ENCODE measurements around the gene ZNF234. TPM values are rescaled to one million over a fixed set of nuclear protein-coding genes. Genes with fewer than 3 reads are reported as not detected.
"Not testable (repeated sequence)": the region's sequence is repeated elsewhere in the genome, so short reads cannot be mapped to it uniquely, and the experiment has no call there.

The ZNF234 gene
- total RNA-seq, 1 donor from 2014 or later, result 11.3 TPM

GRCh38 chr19:44113784-44114390, 27.5 kb upstream of the ZNF234 start:
- Histone ChIP-seq H3K9me3 (peaks cover 8% of the 10 kb centered on the region), H3K4me1 (peaks cover 10% of the 10 kb centered on the region), H3K27ac (peak overlapping the region; percentile 22), H3K27me3 (no peaks in the 10 kb centered on the region), H3K36me3 (peaks cover 0 to 35% of the 10 kb centered on the region in 2 donors), H3K4me3 (peak overlapping the region; percentile 65 to 71)
- DNase-seq (ENCODE audit: extremely low spot score in 2 of 2), result no peak
- intact Hi-C loops (cut with DNase I), result loop anchor here (2.0 kb wide), 1 partner anchor 99 kb away; the partner anchor contains the start of gene ZNF227
- TF ChIP-seq CTCF (IDR thresholded peaks at IDR 0.05) (no peak), POLR2A (IDR thresholded peaks at IDR 0.05) (no peak), POLR2AphosphoS5 (IDR thresholded peaks at IDR 0.05; ENCODE audit: insufficient read depth in 1 of 2, low read depth in 1 of 2) (no peak)

- H3K4me3 ChIP-seq; H3K4me1 ChIP-seq; H3K27ac ChIP-seq; intact Hi-C loops (cut with DNase I); DNase-seq (ENCODE audit: extremely low spot score in 2 of 2); H3K27me3 ChIP-seq; H3K9me3 ChIP-seq: not testable (repeated sequence)
- peaks cover 13 to 99% of the 10 kb centered on the region in 2 donors for H3K36me3 ChIP-seq
Measured at GRCh38 chr19:44121162-44121561, 20.2 kb upstream of the ZNF234 start.

GRCh38 chr19:44131955-44132354, 9.4 kb upstream of the ZNF234 start:
- no peak for DNase-seq (ENCODE audit: extremely low spot score in 2 of 2)
- no peaks in the 10 kb centered on the region for H3K4me1 ChIP-seq
- no peaks in the 10 kb centered on the region for H3K27me3 ChIP-seq
- peaks cover 4 to 62% of the 10 kb centered on the region in 2 donors for H3K36me3 ChIP-seq
- H3K9me3 ChIP-seq, result peaks cover 27% of the 10 kb centered on the region
- no peak overlapping the region for H3K27ac ChIP-seq
- TF ChIP-seq POLR2AphosphoS5 (IDR thresholded peaks at IDR 0.05; ENCODE audit: insufficient read depth in 1 of 2, low read depth in 1 of 2), result no peak
- TF ChIP-seq CTCF (IDR thresholded peaks at IDR 0.05), result no peak
- no peak for TF ChIP-seq POLR2A (IDR thresholded peaks at IDR 0.05)
- H3K4me3 ChIP-seq, result no peak overlapping the region
- intact Hi-C loops (cut with DNase I), result no loop called here

DNA sequence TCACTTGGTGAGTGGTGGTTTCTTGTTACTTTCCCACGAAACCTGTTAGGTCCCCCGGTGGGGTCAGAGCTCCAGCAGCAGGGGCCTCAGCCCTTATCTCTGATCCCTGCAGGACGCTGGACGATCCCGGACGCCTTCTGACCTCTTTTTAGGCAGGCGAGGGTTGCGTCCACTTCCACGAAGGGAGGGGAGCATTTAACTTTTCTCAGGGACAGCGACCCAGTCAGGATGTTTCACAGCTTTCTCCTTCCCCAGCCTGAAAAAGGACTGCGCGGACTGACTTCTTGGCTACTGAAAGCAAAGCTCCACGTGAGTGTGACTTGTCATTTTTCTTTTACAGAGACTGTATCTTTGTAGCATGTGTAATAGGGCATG, 692 bp downstream of the ZNF234 start:
- no peak for DNase-seq (ENCODE audit: extremely low spot score in 2 of 2)
- no peak for TF ChIP-seq POLR2A (IDR thresholded peaks at IDR 0.05)
- TF ChIP-seq CTCF (IDR thresholded peaks at IDR 0.05), result no peak
- TF ChIP-seq POLR2AphosphoS5 (IDR thresholded peaks at IDR 0.05; ENCODE audit: insufficient read depth in 1 of 2, low read depth in 1 of 2), result no peak
- Histone ChIP-seq H3K9me3 (no peaks in the 10 kb centered on the region), H3K4me3 (peak overlapping the region; percentile 69 to 95), H3K27me3 (no peaks in the 10 kb centered on the region), H3K27ac (peak overlapping the region; percentile 4), H3K4me1 (peaks cover 9% of the 10 kb centered on the region), H3K36me3 (peaks cover 0 to 28% of the 10 kb centered on the region in 2 donors)
- intact Hi-C loops (cut with DNase I), result no loop called here

GRCh38 chr19:44149776-44150175, 8.4 kb downstream of the ZNF234 start:
- no peak for TF ChIP-seq POLR2A (IDR thresholded peaks at IDR 0.05)
- TF ChIP-seq CTCF (IDR thresholded peaks at IDR 0.05), result no peak
- TF ChIP-seq POLR2AphosphoS5 (IDR thresholded peaks at IDR 0.05; ENCODE audit: insufficient read depth in 1 of 2, low read depth in 1 of 2), result no peak
- Histone ChIP-seq H3K4me3 (no peak overlapping the region), H3K36me3 (peaks cover 11 to 94% of the 10 kb centered on the region in 2 donors), H3K27me3 (no peaks in the 10 kb centered on the region), H3K4me1 (no peaks in the 10 kb centered on the region), H3K27ac (no peak overlapping the region), H3K9me3 (peaks cover 6% of the 10 kb centered on the region)
- DNase-seq (ENCODE audit: extremely low spot score in 2 of 2), result no peak
- intact Hi-C loops (cut with DNase I), result no loop called here
